GM21786 (cell line): ENCODE results near the gene TBXAS1.

Experiments used
- ATAC-seq: cut with Tn5 transposase; IDR thresholded peaks from one replicate; pipeline ENCODE4 v1.9.1; 2021; ENCODE audit not compliant: unreplicated experiment

The TBXAS1 gene

GRCh38 chr7:139829025-139829774 is at the start of gene TBXAS1:
Gene TBXAS1 (plus strand): TSS chr7:139829264. CDS start chr7:139829391, 127 bp downstream.
- ATAC-seq = peak; percentile 37

GRCh38 chr7:139782932-139783331 is 46.1 kb upstream of the TBXAS1 start:
- ATAC-seq = no peak

GRCh38 chr7:139783647-139784385 is 45.2 kb upstream of the TBXAS1 start:
- ATAC-seq = peak; percentile 55

GRCh38 chr7:139784648-139785047 is 44.4 kb upstream of the TBXAS1 start:
- no peak for ATAC-seq

- no peak for ATAC-seq
Observed at GRCh38 chr7:139791316-139791715, 37.7 kb upstream of the TBXAS1 start.

- ATAC-seq = no peak
Observed at GRCh38 chr7:139797607-139798006, 31.5 kb upstream of the TBXAS1 start.

GRCh38 chr7:139798221-139798620 is 30.8 kb upstream of the TBXAS1 start:
- peak; percentile 87 for ATAC-seq

GRCh38 chr7:139798892-139799291 is 30.2 kb upstream of the TBXAS1 start:
- ATAC-seq = no peak

GRCh38 chr7:139799586-139799985 is 29.5 kb upstream of the TBXAS1 start:
- no peak for ATAC-seq

- no peak for ATAC-seq
Observed at GRCh38 chr7:139804571-139804970, 24.5 kb upstream of the TBXAS1 start.

GRCh38 chr7:139807009-139807408 is 22.1 kb upstream of the TBXAS1 start:
- no peak for ATAC-seq

- no peak for ATAC-seq
Observed at GRCh38 chr7:139808427-139808826, 20.6 kb upstream of the TBXAS1 start.

- ATAC-seq = no peak
Observed at GRCh38 chr7:139808846-139809442, 20.1 kb upstream of the TBXAS1 start.

GRCh38 chr7:139811066-139811465 is 18.0 kb upstream of the TBXAS1 start:
- no peak for ATAC-seq

GRCh38 chr7:139813151-139813550 is 15.9 kb upstream of the TBXAS1 start:
- ATAC-seq = no peak

- ATAC-seq = no peak
Observed at GRCh38 chr7:139813689-139814088, 15.4 kb upstream of the TBXAS1 start.

GRCh38 chr7:139817249-139817648 is 11.8 kb upstream of the TBXAS1 start:
- no peak for ATAC-seq

- no peak for ATAC-seq
Observed at GRCh38 chr7:139820089-139820488, 9.0 kb upstream of the TBXAS1 start.

GRCh38 chr7:139821349-139822105 is 7.5 kb upstream of the TBXAS1 start:
- ATAC-seq = no peak

GRCh38 chr7:139822855-139823254 is 6.2 kb upstream of the TBXAS1 start:
- ATAC-seq = no peak

GRCh38 chr7:139823959-139824521 is 5.0 kb upstream of the TBXAS1 start:
- no peak for ATAC-seq
